ENCODE results near the gene TTC22.

Gene TTC22

GRCh38 chr1:54808443-54809207 lies 7.5 kb upstream of the TTC22 start:
- DNase-seq (ENCODE audit: low read depth) = no peak

GRCh38 chr1:54807756-54808155 lies 6.6 kb upstream of the TTC22 start:
- DNase-seq (ENCODE audit: low read depth) = no peak

GRCh38 chr1:54806931-54807611 lies 5.9 kb upstream of the TTC22 start:
- no peak for DNase-seq (ENCODE audit: low read depth)

DNA sequence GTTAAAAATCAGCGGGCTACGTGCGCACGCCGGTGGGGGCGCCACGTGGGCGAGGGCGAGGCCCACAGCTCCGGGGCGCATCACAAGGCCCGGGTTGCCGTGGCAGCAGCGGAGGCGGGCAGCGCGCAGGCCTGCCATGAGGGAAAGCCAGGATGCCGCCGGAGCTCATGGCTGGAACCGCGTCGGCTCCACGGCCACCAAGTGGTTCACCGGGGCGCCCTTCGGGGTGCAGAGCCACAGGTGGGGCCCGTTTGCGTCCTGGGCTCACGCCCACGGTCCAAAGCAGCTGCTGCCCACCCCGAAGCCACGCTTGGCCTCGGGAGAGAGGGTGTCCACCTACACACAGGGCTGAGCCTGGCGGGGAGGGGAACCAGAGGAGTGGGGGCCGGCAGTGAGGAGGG lies 4.9 kb upstream of the TTC22 start:
- DNase-seq (ENCODE audit: low read depth) = no peak

GRCh38 chr1:54805466-54805865 lies 4.3 kb upstream of the TTC22 start:
- no peak for DNase-seq (ENCODE audit: low read depth)

GRCh38 chr1:54804471-54805132 lies 3.5 kb upstream of the TTC22 start:
- no peak for DNase-seq (ENCODE audit: low read depth)

GRCh38 chr1:54803761-54804470 lies 2.8 kb upstream of the TTC22 start:
- no peak for DNase-seq (ENCODE audit: low read depth)

DNA sequence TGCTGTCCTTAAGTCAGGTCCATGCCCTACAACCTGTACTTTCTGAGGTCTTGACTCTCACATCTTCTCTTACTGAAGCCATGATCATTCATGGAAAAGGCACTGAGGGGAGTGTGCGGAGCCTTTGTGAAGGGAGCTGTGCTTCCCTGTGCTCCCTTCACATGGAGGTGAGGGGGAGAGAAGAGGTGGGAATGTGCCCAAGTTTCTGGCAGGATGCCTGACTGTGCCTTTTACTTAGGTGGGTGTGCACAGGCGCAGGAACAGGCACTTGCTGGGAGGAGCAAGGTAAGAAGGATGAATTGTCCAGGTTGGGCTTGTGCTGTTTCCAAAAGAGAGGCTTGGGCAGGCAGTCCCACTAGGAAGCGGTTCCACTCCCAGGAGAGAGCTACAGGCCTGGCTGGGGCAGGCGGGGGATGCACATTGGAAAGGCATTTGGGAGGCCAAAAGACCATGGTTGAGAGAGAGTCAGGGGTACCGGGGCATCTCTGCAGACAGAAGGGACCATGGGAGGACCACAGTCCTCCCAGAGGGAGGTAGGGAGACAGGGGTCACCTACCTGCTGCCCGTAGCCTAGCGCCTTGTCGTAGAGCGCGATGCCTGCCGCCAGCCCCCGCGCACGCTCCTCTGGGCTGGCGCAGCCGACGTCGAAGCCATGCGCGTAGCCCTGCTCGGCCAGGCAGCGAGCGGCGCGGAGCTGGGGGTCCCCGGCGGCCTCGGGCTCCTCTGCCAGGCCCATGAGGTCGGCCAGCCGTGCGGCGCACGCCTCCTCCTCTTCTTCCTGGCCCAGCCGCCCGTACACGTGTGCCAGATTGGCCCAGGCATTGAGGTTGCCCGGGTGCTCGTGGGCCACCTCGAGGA lies 853 bp downstream of the TTC22 start:
- no peak for DNase-seq (ENCODE audit: low read depth)

DNA sequence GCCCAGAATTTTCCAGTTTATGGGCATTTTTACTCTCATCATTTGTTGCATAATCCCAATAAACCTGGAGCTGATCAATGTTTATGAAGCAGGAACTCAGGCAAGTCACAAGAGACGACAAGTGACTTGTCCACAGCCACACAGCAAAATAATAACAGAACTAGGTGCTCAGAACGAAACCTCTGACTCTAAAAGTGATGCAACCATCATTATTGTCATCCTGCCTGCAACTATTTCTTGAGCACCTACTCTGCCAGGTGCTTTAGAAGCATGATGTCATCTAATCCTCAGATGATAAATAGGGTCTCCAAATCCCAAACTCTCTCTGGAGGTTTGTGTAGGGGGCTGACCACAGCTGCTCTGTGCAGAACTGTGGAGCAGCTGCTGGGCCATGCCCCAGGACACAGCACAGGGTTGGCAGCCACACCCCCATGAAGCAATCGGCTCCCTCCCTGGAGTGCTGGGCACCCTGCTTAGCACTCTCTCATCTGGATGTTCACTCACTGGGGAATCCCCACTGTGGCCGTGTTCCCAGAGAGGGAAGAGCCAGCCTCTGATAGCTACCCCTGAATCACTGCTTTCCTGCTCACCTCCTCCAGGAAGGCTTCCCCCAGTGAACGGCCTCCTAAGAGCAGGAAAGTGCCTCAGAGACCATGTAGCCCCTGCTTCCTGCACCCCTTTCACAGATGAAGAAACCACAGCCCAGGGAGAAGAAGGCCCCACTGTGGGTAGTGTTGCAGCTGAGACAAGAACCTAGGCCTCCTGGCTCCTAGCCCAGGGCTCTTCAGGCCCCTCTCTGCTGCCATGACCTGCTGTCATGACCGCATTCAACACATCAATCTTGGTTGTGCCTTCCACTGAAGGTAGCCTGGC lies 2.1 kb downstream of the TTC22 start:
- DNase-seq (ENCODE audit: low read depth) = no peak

- no peak for DNase-seq (ENCODE audit: low read depth)
These were observed 2.9 kb downstream of the TTC22 start for GRCh38 chr1:54798206-54798605.

GRCh38 chr1:54796902-54797301 lies 4.2 kb downstream of the TTC22 start:
- no peak for DNase-seq (ENCODE audit: low read depth)

- no peak for DNase-seq (ENCODE audit: low read depth)
These were observed 5.2 kb downstream of the TTC22 start for GRCh38 chr1:54795841-54796468.

GRCh38 chr1:54795356-54795665 lies 5.8 kb downstream of the TTC22 start:
- no peak for DNase-seq (ENCODE audit: low read depth)

GRCh38 chr1:54794451-54795355 lies 6.4 kb downstream of the TTC22 start:
- DNase-seq (ENCODE audit: low read depth) = no peak

DNA sequence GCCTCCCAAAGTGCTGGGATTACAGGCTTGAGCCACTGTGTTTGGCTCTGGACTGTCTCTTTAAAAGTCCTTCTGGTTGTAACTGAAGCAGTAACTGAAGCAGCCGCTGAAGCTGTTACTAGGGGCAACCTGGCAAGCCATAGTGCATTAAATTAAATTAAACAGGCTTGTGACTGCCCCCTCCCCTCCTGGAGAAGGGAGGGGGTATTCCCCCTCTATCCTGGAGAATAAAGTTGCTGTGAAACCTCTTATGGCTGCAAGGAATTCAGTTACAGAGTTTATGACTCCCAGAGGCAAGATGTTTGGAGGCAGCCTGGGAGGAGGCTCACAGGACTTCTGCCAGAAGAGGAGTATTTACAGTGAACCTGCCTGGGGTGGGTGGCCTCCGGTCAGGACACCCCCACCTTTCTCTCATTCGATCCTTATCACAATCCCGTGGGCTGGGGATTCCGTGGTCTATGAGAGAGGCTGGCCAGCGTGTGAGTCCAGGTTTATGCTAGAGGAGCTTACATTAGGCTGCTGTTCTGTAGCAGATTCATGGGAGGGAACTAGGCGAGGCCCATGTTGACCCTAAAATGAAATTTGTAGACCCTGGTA lies 8.3 kb downstream of the TTC22 start:
- no peak for DNase-seq (ENCODE audit: low read depth)

- DNase-seq (ENCODE audit: low read depth) = peak; percentile 22
These were observed 9.1 kb downstream of the TTC22 start for GRCh38 chr1:54791880-54792522.

GRCh38 chr1:54788459-54788858 lies 12.7 kb downstream of the TTC22 start:
- DNase-seq (ENCODE audit: low read depth) = no peak

- no peak for DNase-seq (ENCODE audit: low read depth)
These were observed 13.5 kb downstream of the TTC22 start for GRCh38 chr1:54787604-54788003.
